ENCODE data around the gene MATN1. TPM values are rescaled to one million over a fixed set of nuclear protein-coding genes. Genes with fewer than 3 reads are reported as not detected.

Gene MATN1
- polyA plus RNA-seq, 3 donors = 0.07 TPM; not detected in 2

- intact Hi-C loops (cut with micrococcal nuclease) = no loop called here
- Histone ChIP-seq H3K4me2 (replicated peaks; ENCODE audit: extremely low read depth, low read length, poor library complexity, severe bottlenecking) (no peak overlapping the region), H3K4me3 (replicated peaks in 1 of 3; ENCODE audit: low read depth in 2 of 3, low read length in 3 of 3) (no peak overlapping the region), H3K9ac (ENCODE audit: insufficient read depth, low read length, poor library complexity, severe bottlenecking) (no peak overlapping the region), H4K20me1 (ENCODE audit: insufficient read depth, low read length) (no peaks in the 10 kb centered on the region), H3K27me3 (ENCODE audit: control insufficient read depth in 2 of 2, insufficient read depth in 2 of 2, low read length in 2 of 2) (peaks cover 24 to 55% of the 10 kb centered on the region in 2 donors), H3K9me3 (replicated peaks in 1 of 2; ENCODE audit: control insufficient read depth in 1 of 2, insufficient read depth in 1 of 2, low read length in 2 of 2) (peaks cover 12 to 17% of the 10 kb centered on the region in 2 donors), H3K27ac (ENCODE audit: low read depth in 1 of 2, low read length in 2 of 2) (no peak overlapping the region), H3K4me1 (ENCODE audit: control insufficient read depth in 1 of 2, insufficient read depth in 2 of 2, low read length in 2 of 2) (no peaks in the 10 kb centered on the region), H2AFZ (ENCODE audit: insufficient read depth, low read depth, low read length, poor library complexity, severe bottlenecking) (no peak overlapping the region), H3K79me2 (ENCODE audit: insufficient read depth, low read length) (no peaks in the 10 kb centered on the region), H3K36me3 (replicated peaks in 1 of 2; ENCODE audit: control insufficient read depth in 1 of 2, insufficient read depth in 2 of 2, low read length in 2 of 2) (no peaks in the 10 kb centered on the region)
- H3K27me3 Mint-ChIP-seq (ENCODE audit: low read depth in 3 of 3) = peaks cover 57 to 72% (median 70%) of the 10 kb centered on the region in 3 donors
- H3K36me3 Mint-ChIP-seq = peaks cover 0 to 3% of the 10 kb centered on the region in 2 donors
- 81% methylated on average over 4 of the region's 4 CpGs for WGBS (ENCODE audit: insufficient coverage)
- DNase-seq = no peak
- no peak for TF ChIP-seq CTCF (IDR thresholded peaks at IDR 0.05)
- peaks cover 6 to 28% (median 19%) of the 10 kb centered on the region in 7 donors for H3K9me3 Mint-ChIP-seq
- peaks cover 2% of the 10 kb centered on the region for H3K4me1 Mint-ChIP-seq
- peak overlapping the region in 1 of 7 donors; percentile 35 for H3K27ac Mint-ChIP-seq
- peak overlapping the region in 1 of 2 donors; percentile 80 for H3K4me3 Mint-ChIP-seq
These were observed 39.1 kb downstream of the MATN1 start for GRCh38 chr1:30684259-30684658.

GRCh38 chr1:30683699-30684098 lies 39.7 kb downstream of the MATN1 start:
- Histone ChIP-seq H2AFZ (ENCODE audit: insufficient read depth, low read depth, low read length, poor library complexity, severe bottlenecking) (no peak overlapping the region), H3K4me2 (replicated peaks; ENCODE audit: extremely low read depth, low read length, poor library complexity, severe bottlenecking) (no peak overlapping the region), H3K36me3 (replicated peaks in 1 of 2; ENCODE audit: control insufficient read depth in 1 of 2, insufficient read depth in 2 of 2, low read length in 2 of 2) (no peaks in the 10 kb centered on the region), H3K4me1 (ENCODE audit: control insufficient read depth in 1 of 2, insufficient read depth in 2 of 2, low read length in 2 of 2) (no peaks in the 10 kb centered on the region), H3K27me3 (ENCODE audit: control insufficient read depth in 2 of 2, insufficient read depth in 2 of 2, low read length in 2 of 2) (peaks cover 24 to 55% of the 10 kb centered on the region in 2 donors), H3K9ac (ENCODE audit: insufficient read depth, low read length, poor library complexity, severe bottlenecking) (no peak overlapping the region), H3K4me3 (replicated peaks in 1 of 3; ENCODE audit: low read depth in 2 of 3, low read length in 3 of 3) (no peak overlapping the region), H3K9me3 (replicated peaks in 1 of 2; ENCODE audit: control insufficient read depth in 1 of 2, insufficient read depth in 1 of 2, low read length in 2 of 2) (peaks cover 12 to 23% of the 10 kb centered on the region in 2 donors), H3K79me2 (ENCODE audit: insufficient read depth, low read length) (no peaks in the 10 kb centered on the region), H4K20me1 (ENCODE audit: insufficient read depth, low read length) (no peaks in the 10 kb centered on the region), H3K27ac (ENCODE audit: low read depth in 1 of 2, low read length in 2 of 2) (no peak overlapping the region)
- intact Hi-C loops (cut with micrococcal nuclease) = no loop called here
- Mint-ChIP-seq H3K36me3 (peaks cover 0 to 3% of the 10 kb centered on the region in 2 donors), H3K4me1 (peaks cover 2% of the 10 kb centered on the region), H3K27me3 (ENCODE audit: low read depth in 3 of 3) (peaks cover 56 to 72% (median 67%) of the 10 kb centered on the region in 3 donors), H3K9me3 (peaks cover 6 to 33% (median 20%) of the 10 kb centered on the region in 7 donors), H3K4me3 (peak overlapping the region in 1 of 2 donors; percentile 62), H3K27ac (no peak overlapping the region)
- TF ChIP-seq CTCF (IDR thresholded peaks at IDR 0.05) = no peak
- DNase-seq = no peak
- WGBS (ENCODE audit: insufficient coverage) = no CpG with 5 or more reads among the region's 5 CpGs

Measured in CD14-positive monocyte (primary cell).